NCI-H526 (cell line): ENCODE data around the gene CDK5RAP2.
"Not testable (repeated sequence)": the region's sequence is repeated elsewhere in the genome, so short reads cannot be mapped to it uniquely, and the experiment has no call there.

ENCODE experiments used
- DNase-seq, 2 experiments: peaks; one replicate each; lab custom pipeline; 2025; lab: John Stamatoyannopoulos, UW

CDK5RAP2 gene

GRCh38 chr9:120544441-120544840, 35.5 kb downstream of the CDK5RAP2 start:
- DNase-seq = no peak

GRCh38 chr9:120542701-120543490, 37.1 kb downstream of the CDK5RAP2 start:
- DNase-seq = no peak

- no peak for DNase-seq
Measured at GRCh38 chr9:120541921-120542320, 38.0 kb downstream of the CDK5RAP2 start.

GRCh38 chr9:120539951-120540350, 40.0 kb downstream of the CDK5RAP2 start:
- DNase-seq = no peak

GRCh38 chr9:120538339-120538738, 41.6 kb downstream of the CDK5RAP2 start:
- no peak for DNase-seq

- DNase-seq = no peak
Measured at GRCh38 chr9:120536949-120537640, 42.9 kb downstream of the CDK5RAP2 start.

GRCh38 chr9:120536094-120536493, 43.9 kb downstream of the CDK5RAP2 start:
- no peak for DNase-seq

- DNase-seq = no peak
Measured at GRCh38 chr9:120534266-120534665, 45.7 kb downstream of the CDK5RAP2 start.

- no peak for DNase-seq
Measured at GRCh38 chr9:120532891-120533290, 47.1 kb downstream of the CDK5RAP2 start.

- no peak for DNase-seq
Measured at GRCh38 chr9:120532475-120532874, 47.5 kb downstream of the CDK5RAP2 start.

- DNase-seq = peak in 1 of 2 experiments; percentile 39
Measured at GRCh38 chr9:120531683-120532300, 48.2 kb downstream of the CDK5RAP2 start.

- not testable (repeated sequence) for DNase-seq
Measured at GRCh38 chr9:120530220-120530832, 49.6 kb downstream of the CDK5RAP2 start.

- no peak for DNase-seq
Measured at GRCh38 chr9:120528829-120529228, 51.1 kb downstream of the CDK5RAP2 start.

GRCh38 chr9:120528327-120528726, 51.6 kb downstream of the CDK5RAP2 start:
- DNase-seq = no peak

- DNase-seq = no peak
Measured at GRCh38 chr9:120526534-120526933, 53.4 kb downstream of the CDK5RAP2 start.

- DNase-seq = no peak
Measured at GRCh38 chr9:120524863-120525262, 55.1 kb downstream of the CDK5RAP2 start.

GRCh38 chr9:120524038-120524437, 55.9 kb downstream of the CDK5RAP2 start:
- DNase-seq = no peak

- no peak for DNase-seq
Measured at GRCh38 chr9:120522558-120522957, 57.4 kb downstream of the CDK5RAP2 start.

GRCh38 chr9:120522032-120522431, 57.9 kb downstream of the CDK5RAP2 start:
- no peak for DNase-seq

GRCh38 chr9:120521101-120521500, 58.9 kb downstream of the CDK5RAP2 start:
- no peak for DNase-seq

GRCh38 chr9:120515996-120516395, 64.0 kb downstream of the CDK5RAP2 start:
- not testable (repeated sequence) for DNase-seq

- not testable (repeated sequence) for DNase-seq
Measured at GRCh38 chr9:120515481-120515880, 64.5 kb downstream of the CDK5RAP2 start.
